Neural progenitor cell (in vitro differentiated cells): ENCODE measurements around the gene ST6GAL1. TPM values are rescaled to one million over a fixed set of nuclear protein-coding genes. Genes with fewer than 3 reads are reported as not detected.

ENCODE experiments used
- DNase-seq: peaks from one replicate; pipeline ENCODE4 v3.0.0-alpha.2; 2016; ENCODE audit warnings: low spot score
- H2AFZ ChIP-seq: fragments of 200-600 bp; sonication (generic); replicated peaks from 2 replicates; pipeline ENCODE4 v1.6.1; 2016; ENCODE audit warnings: antibody characterized with exemption
- H3F3A ChIP-seq: fragments of 200-600 bp; sonication (generic); 2 replicates; pipeline ENCODE4 v1.6.1; 2016; ENCODE audit warnings: antibody characterized with exemption, low read depth
- H3K27ac ChIP-seq: fragments of 200-600 bp; sonication (generic); 2 replicates; pipeline ENCODE4 v1.5.1; 2016; ENCODE audit warnings: mild to moderate bottlenecking
- H3K27me3 ChIP-seq: fragments of 200-600 bp; sonication (generic); 2 replicates; pipeline ENCODE4 v1.6.1; 2016; ENCODE audit warnings: mild to moderate bottlenecking, moderate library complexity
- H3K36me3 ChIP-seq: fragments of 200-600 bp; sonication (generic); 2 replicates; pipeline ENCODE4 v1.5.1; 2016
- H3K4me1 ChIP-seq: fragments of 200-600 bp; sonication (generic); 2 replicates; pipeline ENCODE4 v1.6.1; 2016; ENCODE audit warnings: mixed run types
- H3K4me2 ChIP-seq: fragments of 200-600 bp; sonication (generic); 2 replicates; pipeline ENCODE4 v1.6.1; 2016
- H3K4me3 ChIP-seq: fragments of 200-600 bp; sonication (generic); 2 replicates; pipeline ENCODE4 v1.5.1; 2016
- H3K79me2 ChIP-seq: fragments of 200-600 bp; sonication (generic); 2 replicates; pipeline ENCODE4 v1.6.1; 2016; ENCODE audit warnings: low read depth
- H3K9ac ChIP-seq: fragments of 200-600 bp; sonication (generic); 2 replicates; pipeline ENCODE4 v1.6.1; 2016
- H3K9me3 ChIP-seq: fragments of 200-600 bp; sonication (generic); 2 replicates; pipeline ENCODE4 v1.5.1; 2016; ENCODE audit warnings: low read depth
- H4K20me1 ChIP-seq: fragments of 200-600 bp; sonication (generic); 2 replicates; pipeline ENCODE4 v1.6.1; 2016; ENCODE audit warnings: low read depth
- H3K27ac Mint-ChIP-seq: 3 replicates; pipeline ENCODE4 v1.8.0; 2021; ENCODE audit warnings: mixed read lengths
- H3K27me3 Mint-ChIP-seq: 2 replicates; pipeline ENCODE4 v1.8.0; 2022; ENCODE audit warnings: low read depth, mild to moderate bottlenecking, inconsistent platforms, moderate library complexity, mixed read lengths; ENCODE audit not compliant: insufficient read depth
- H3K36me3 Mint-ChIP-seq: 3 replicates; pipeline ENCODE4 v1.8.0; 2021; ENCODE audit warnings: mixed read lengths
- H3K4me1 Mint-ChIP-seq: 3 replicates; pipeline ENCODE4 v1.8.0; 2021; ENCODE audit warnings: mixed read lengths
- H3K4me3 Mint-ChIP-seq: 3 replicates; pipeline ENCODE4 v1.8.0; 2021; ENCODE audit warnings: mild to moderate bottlenecking, moderate library complexity, mixed read lengths
- H3K9me3 Mint-ChIP-seq: 3 replicates; pipeline ENCODE4 v1.8.0; 2020; ENCODE audit warnings: mixed read lengths
- CTCF ChIP-seq: fragments of 200-600 bp; sonication (generic); IDR thresholded peaks from 2 replicates; pipeline ENCODE4 v1.5.1; 2017; ENCODE audit warnings: antibody characterized with exemption, mild to moderate bottlenecking
- EZH2 ChIP-seq: fragments of 200-600 bp; sonication (generic); IDR thresholded peaks from 2 replicates; pipeline ENCODE4 v1.6.1; 2017; ENCODE audit warnings: antibody characterized with exemption, mild to moderate bottlenecking, moderate library complexity
- EZH2phosphoT487 ChIP-seq: fragments of 200-600 bp; sonication (generic); IDR thresholded peaks from 2 replicates; pipeline ENCODE4 v1.6.1; 2017; ENCODE audit warnings: antibody characterized with exemption
- total RNA-seq: library from RNA; depleted of rRNA; stranded (reverse); fragments of >200 nt; gene quantifications from 2 replicates; pipeline ENCODE4 v1.2.3, GENCODE V29; 2015; ENCODE audit warnings: low replicate concordance

Gene ST6GAL1
- total RNA-seq, 1 donor from 2014 or later, result 27.3 TPM

- no peak overlapping the region for H3K27ac ChIP-seq
- H3K4me3 ChIP-seq, result no peak overlapping the region
- no peak for DNase-seq
- no peaks in the 10 kb centered on the region for H3K27me3 ChIP-seq
- H3F3A ChIP-seq, result no peaks in the 10 kb centered on the region
- Mint-ChIP-seq H3K27me3 (peaks cover 2% of the 10 kb centered on the region), H3K9me3 (no peaks in the 10 kb centered on the region), H3K27ac (no peak overlapping the region), H3K36me3 (peaks cover 29% of the 10 kb centered on the region), H3K4me1 (no peaks in the 10 kb centered on the region), H3K4me3 (no peak overlapping the region)
- H3K4me2 ChIP-seq, result no peak overlapping the region
- no peak overlapping the region for H3K9ac ChIP-seq
- H3K9me3 ChIP-seq, result no peaks in the 10 kb centered on the region
- TF ChIP-seq EZH2 (no peak), EZH2phosphoT487 (no peak), CTCF (no peak)
- no peaks in the 10 kb centered on the region for H3K79me2 ChIP-seq
- H3K4me1 ChIP-seq, result no peaks in the 10 kb centered on the region
- no peak overlapping the region for H2AFZ ChIP-seq
- no peaks in the 10 kb centered on the region for H4K20me1 ChIP-seq
- H3K36me3 ChIP-seq, result no peaks in the 10 kb centered on the region
Observed at GRCh38 chr3:187041362-187042307, 111.3 kb downstream of the ST6GAL1 start.

- no peak overlapping the region for H3K4me3 ChIP-seq
- no peaks in the 10 kb centered on the region for H4K20me1 ChIP-seq
- no peaks in the 10 kb centered on the region for H3K9me3 ChIP-seq
- Mint-ChIP-seq H3K27ac (no peak overlapping the region), H3K4me3 (no peak overlapping the region), H3K4me1 (no peaks in the 10 kb centered on the region), H3K9me3 (no peaks in the 10 kb centered on the region), H3K27me3 (peaks cover 2% of the 10 kb centered on the region), H3K36me3 (peaks cover 33% of the 10 kb centered on the region)
- no peak for TF ChIP-seq CTCF
- TF ChIP-seq EZH2, result no peak
- no peak for TF ChIP-seq EZH2phosphoT487
- H2AFZ ChIP-seq, result no peak overlapping the region
- no peaks in the 10 kb centered on the region for H3K27me3 ChIP-seq
- no peaks in the 10 kb centered on the region for H3K36me3 ChIP-seq
- no peak overlapping the region for H3K9ac ChIP-seq
- no peak overlapping the region for H3K27ac ChIP-seq
- no peaks in the 10 kb centered on the region for H3K79me2 ChIP-seq
- no peaks in the 10 kb centered on the region for H3F3A ChIP-seq
- no peaks in the 10 kb centered on the region for H3K4me1 ChIP-seq
- DNase-seq, result no peak
- H3K4me2 ChIP-seq, result no peak overlapping the region
Observed at GRCh38 chr3:187042346-187042745, 112.0 kb downstream of the ST6GAL1 start.

GRCh38 chr3:187042874-187043458 lies 112.6 kb downstream of the ST6GAL1 start:
- H3K27ac Mint-ChIP-seq, result no peak overlapping the region
- Histone ChIP-seq H3K36me3 (no peaks in the 10 kb centered on the region), H4K20me1 (no peaks in the 10 kb centered on the region)

More at GRCh38 chr3:187042874-187043458, 112.6 kb downstream of the ST6GAL1 start:
- Histone ChIP-seq H3K9ac (no peak overlapping the region), H3K27me3 (no peaks in the 10 kb centered on the region), H3K79me2 (peaks cover under 1% of the 10 kb centered on the region), H3F3A (no peaks in the 10 kb centered on the region), H3K4me2 (no peak overlapping the region), H3K9me3 (no peaks in the 10 kb centered on the region), H3K4me3 (no peak overlapping the region), H3K4me1 (no peaks in the 10 kb centered on the region), H2AFZ (no peak overlapping the region), H3K27ac (no peak overlapping the region)
- no peak overlapping the region for H3K4me3 Mint-ChIP-seq
- H3K27me3 Mint-ChIP-seq, result peaks cover 2% of the 10 kb centered on the region
- no peaks in the 10 kb centered on the region for H3K4me1 Mint-ChIP-seq
- TF ChIP-seq CTCF, result no peak
- no peak for TF ChIP-seq EZH2
- TF ChIP-seq EZH2phosphoT487, result no peak
- no peaks in the 10 kb centered on the region for H3K9me3 Mint-ChIP-seq
- DNase-seq, result no peak
- H3K36me3 Mint-ChIP-seq, result peaks cover 35% of the 10 kb centered on the region
